Neuronal stem cell (in vitro differentiated cells): ENCODE data around the gene TTLL3.
A peak's percentile ranks its signal among the peaks of the same experiment; 100 is the strongest.

ENCODE experiments used
- DNase-seq: peaks from one replicate; pipeline ENCODE4 v3.0.0-alpha.2; 2013; ENCODE audit warnings: low spot score
- H2AFZ ChIP-seq: one replicate; pipeline ENCODE4 v1.6.1; 2013; ENCODE audit warnings: mild to moderate bottlenecking, low read length, inconsistent platforms
- H2AK5ac ChIP-seq: 2 replicates; pipeline ENCODE4 v1.6.1; 2013; ENCODE audit warnings: low read depth, mild to moderate bottlenecking, inconsistent platforms, low read length, moderate library complexity, mixed read lengths
- H2BK120ac ChIP-seq: 2 replicates; pipeline ENCODE4 v1.6.1; 2013; ENCODE audit warnings: low read depth, mild to moderate bottlenecking, inconsistent platforms, low read length, moderate library complexity, mixed read lengths
- H2BK12ac ChIP-seq: one replicate; pipeline ENCODE4 v1.6.1; 2013; ENCODE audit warnings: low read length, inconsistent platforms
- H2BK15ac ChIP-seq: 2 replicates; pipeline ENCODE4 v1.6.1; 2013; ENCODE audit warnings: mild to moderate bottlenecking, low read length, inconsistent platforms, mixed read lengths
- H2BK5ac ChIP-seq: one replicate; pipeline ENCODE4 v1.6.1; 2013; ENCODE audit warnings: inconsistent platforms, mild to moderate bottlenecking, low read length, moderate library complexity
- H3K14ac ChIP-seq: one replicate; pipeline ENCODE4 v1.6.1; 2013; ENCODE audit warnings: low read length, inconsistent platforms
- H3K18ac ChIP-seq: 2 replicates; pipeline ENCODE4 v1.6.1; 2013; ENCODE audit warnings: low read length, inconsistent platforms
- H3K23ac ChIP-seq: 2 replicates; pipeline ENCODE4 v1.6.1; 2013; ENCODE audit warnings: low read depth, mild to moderate bottlenecking, mixed read lengths, low read length, inconsistent platforms; ENCODE audit not compliant: poor library complexity
- H3K27ac ChIP-seq: replicated peaks from 3 replicates; pipeline ENCODE4 v1.5.1; 2013; ENCODE audit warnings: low read length, inconsistent platforms
- H3K27me3 ChIP-seq, 3 experiments: 2 replicates each; pipeline ENCODE4 v1.6.1; 2013; ENCODE audit warnings: low read length in 3 of 3, mild to moderate bottlenecking in 2 of 3, inconsistent platforms in 1 of 3, low read depth in 1 of 3, mixed read lengths in 1 of 3, moderate library complexity in 1 of 3; ENCODE audit not compliant: control insufficient read depth in 3 of 3, insufficient read depth in 3 of 3
- H3K36me3 ChIP-seq, 2 donors: replicated peaks in 1 of 2; 2 replicates each; pipeline ENCODE4 v1.6.1; 2013; ENCODE audit warnings: low read length in 2 of 2; ENCODE audit not compliant: control insufficient read depth in 2 of 2, insufficient read depth in 2 of 2
- H3K4ac ChIP-seq: 2 replicates; pipeline ENCODE4 v1.6.1; 2013; ENCODE audit warnings: inconsistent platforms, mild to moderate bottlenecking, low read length, moderate library complexity
- H3K4me1 ChIP-seq, 2 donors: 1 replicate in 1 of 2; 2 replicates in 1 of 2; pipeline ENCODE4 v1.6.1; 2013; ENCODE audit warnings: low read length in 2 of 2, low read depth in 1 of 2; ENCODE audit not compliant: control insufficient read depth in 2 of 2, insufficient read depth in 1 of 2
- H3K4me2 ChIP-seq: one replicate; pipeline ENCODE4 v1.6.1; 2013; ENCODE audit warnings: mild to moderate bottlenecking, low read length, inconsistent platforms; ENCODE audit not compliant: insufficient read depth, poor library complexity, severe bottlenecking
- H3K4me3 ChIP-seq, 2 donors: 2 replicates each; pipeline ENCODE4 v1.5.1; 2013; ENCODE audit warnings: low read length in 2 of 2, mild to moderate bottlenecking in 2 of 2, inconsistent platforms in 1 of 2, moderate library complexity in 1 of 2
- H3K79me1 ChIP-seq: one replicate; pipeline ENCODE4 v1.6.1; 2013; ENCODE audit warnings: low read depth, mild to moderate bottlenecking, inconsistent platforms, low read length, moderate library complexity
- H3K9ac ChIP-seq: one replicate; pipeline ENCODE4 v1.6.1; 2013; ENCODE audit warnings: mild to moderate bottlenecking, low read depth, low read length, inconsistent platforms; ENCODE audit not compliant: poor library complexity
- H3K9me3 ChIP-seq, 2 donors: replicated peaks in 1 of 2; 2 replicates each; pipeline versions ENCODE3 to v1.6.1; 2013; ENCODE audit warnings: low read length in 2 of 2, mild to moderate bottlenecking in 2 of 2, inconsistent platforms in 1 of 2, low read depth in 1 of 2, mixed read lengths in 1 of 2, moderate library complexity in 1 of 2; ENCODE audit not compliant: control insufficient read depth in 2 of 2, insufficient read depth in 1 of 2
- H4K8ac ChIP-seq: one replicate; pipeline ENCODE4 v1.6.1; 2013; ENCODE audit warnings: low read depth, mild to moderate bottlenecking, inconsistent platforms, low read length, moderate library complexity
- H4K91ac ChIP-seq: one replicate; pipeline ENCODE4 v1.6.1; 2013; ENCODE audit warnings: low read length, low read depth, mild to moderate bottlenecking, inconsistent platforms; ENCODE audit not compliant: poor library complexity
- WGBS, 2 donors: extraction: QIAGEN DNeasy Blood & Tissue Kit; methylation state at CpG; one replicate each; pipeline ENCODE4 v1.1.7; 2013; ENCODE audit warnings: missing lambda C conversion rate in 2 of 2, mixed read lengths in 1 of 2; ENCODE audit not compliant: insufficient read length in 2 of 2, insufficient replicate concordance in 1 of 2; ENCODE audit errors: extremely low coverage in 2 of 2; 5-methylcytosine and 5-hydroxymethylcytosine counted together

The TTLL3 gene

DNA sequence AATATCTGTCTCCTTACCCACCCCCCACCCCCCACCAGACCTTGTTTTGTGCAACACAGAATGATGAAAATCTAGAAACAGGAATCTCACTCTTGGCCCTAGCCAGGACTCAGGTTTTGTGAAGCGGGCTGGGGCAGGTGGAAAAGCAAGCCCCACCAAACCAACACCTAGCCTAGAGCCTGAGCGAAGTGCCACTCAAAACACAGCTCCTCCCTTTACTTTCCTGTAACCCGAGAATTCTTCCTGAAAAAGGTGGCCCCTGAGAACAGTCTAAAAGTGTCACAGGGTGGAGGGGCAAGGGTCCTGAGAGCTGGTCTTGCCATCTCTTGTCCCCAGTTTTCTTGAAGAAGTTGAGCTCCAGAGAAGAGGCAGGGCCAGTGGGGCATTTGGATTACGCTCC, 51.1 kb downstream of the TTLL3 start:
- Histone ChIP-seq H2BK15ac (no peak overlapping the region), H3K36me3 (no peaks in the 10 kb centered on the region), H3K4me3 (no peak overlapping the region), H2BK12ac (no peak overlapping the region), H3K4me2 (no peak overlapping the region), H3K4ac (no peak overlapping the region), H3K27ac (no peak overlapping the region), H4K91ac (no peak overlapping the region), H4K8ac (no peak overlapping the region), H3K4me1 (peaks cover 0 to 7% of the 10 kb centered on the region in 2 donors), H3K79me1 (no peaks in the 10 kb centered on the region), H3K18ac (no peak overlapping the region), H3K9ac (no peak overlapping the region), H3K23ac (no peak overlapping the region), H2BK5ac (no peak overlapping the region), H2BK120ac (no peak overlapping the region), H3K27me3 (peaks cover 0 to 15% (median 3%) of the 10 kb centered on the region in 3 experiments), H2AFZ (no peak overlapping the region), H3K9me3 (no peaks in the 10 kb centered on the region), H3K14ac (no peak overlapping the region), H2AK5ac (no peak overlapping the region)
- no peak for DNase-seq
- no CpG with 5 or more reads among the region's 4 CpGs for WGBS, 2 donors

DNA sequence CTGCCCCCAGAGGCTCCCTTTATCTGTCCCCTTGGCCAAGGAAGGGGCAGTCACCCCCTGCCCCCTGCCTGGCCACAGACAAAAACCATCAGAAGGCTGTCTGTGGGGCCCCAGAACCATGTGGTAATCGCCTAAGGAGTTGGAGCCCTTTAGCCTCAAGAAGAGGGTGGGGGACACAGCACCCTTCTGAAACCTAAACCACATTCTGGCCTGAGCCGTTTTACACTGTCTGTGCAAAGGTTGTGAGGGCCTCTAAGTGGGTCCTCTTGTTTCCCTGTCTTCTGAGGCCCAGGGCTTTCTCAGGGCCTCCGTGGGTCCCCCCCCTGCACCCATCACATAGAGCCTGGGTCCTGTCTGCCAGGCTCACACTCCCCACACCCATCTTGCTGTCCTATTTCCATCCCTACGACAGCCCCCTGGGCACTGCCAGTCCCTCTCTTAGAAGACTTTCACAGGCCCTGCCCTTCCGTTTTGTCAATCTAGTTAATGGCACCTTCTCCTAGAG, 51.6 kb downstream of the TTLL3 start:
- H3K4me1 ChIP-seq = peaks cover 0 to 7% of the 10 kb centered on the region in 2 donors
- peak overlapping the region; percentile 72 for H2BK120ac ChIP-seq
- no CpG with 5 or more reads among the region's 5 CpGs for WGBS, 2 donors
- H3K23ac ChIP-seq = no peak overlapping the region
- no peaks in the 10 kb centered on the region for H3K36me3 ChIP-seq
- H4K91ac ChIP-seq = no peak overlapping the region
- peak overlapping the region; percentile 64 for H2BK15ac ChIP-seq
- no peaks in the 10 kb centered on the region for H3K79me1 ChIP-seq
- H2AK5ac ChIP-seq = peak overlapping the region; percentile 70
- no peak overlapping the region for H3K14ac ChIP-seq
- H3K4me3 ChIP-seq = no peak overlapping the region
- peak overlapping the region; percentile 43 for H4K8ac ChIP-seq
- H2BK5ac ChIP-seq = peak overlapping the region; percentile 75
- H2AFZ ChIP-seq = no peak overlapping the region
- peak overlapping the region; percentile 35 for H3K18ac ChIP-seq
- no peak overlapping the region for H3K27ac ChIP-seq
- H3K27me3 ChIP-seq = peaks cover 0 to 12% (median 3%) of the 10 kb centered on the region in 3 experiments
- H3K9me3 ChIP-seq = no peaks in the 10 kb centered on the region
- no peak overlapping the region for H3K9ac ChIP-seq
- no peak overlapping the region for H2BK12ac ChIP-seq
- no peak for DNase-seq
- no peak overlapping the region for H3K4me2 ChIP-seq
- H3K4ac ChIP-seq = no peak overlapping the region

DNA sequence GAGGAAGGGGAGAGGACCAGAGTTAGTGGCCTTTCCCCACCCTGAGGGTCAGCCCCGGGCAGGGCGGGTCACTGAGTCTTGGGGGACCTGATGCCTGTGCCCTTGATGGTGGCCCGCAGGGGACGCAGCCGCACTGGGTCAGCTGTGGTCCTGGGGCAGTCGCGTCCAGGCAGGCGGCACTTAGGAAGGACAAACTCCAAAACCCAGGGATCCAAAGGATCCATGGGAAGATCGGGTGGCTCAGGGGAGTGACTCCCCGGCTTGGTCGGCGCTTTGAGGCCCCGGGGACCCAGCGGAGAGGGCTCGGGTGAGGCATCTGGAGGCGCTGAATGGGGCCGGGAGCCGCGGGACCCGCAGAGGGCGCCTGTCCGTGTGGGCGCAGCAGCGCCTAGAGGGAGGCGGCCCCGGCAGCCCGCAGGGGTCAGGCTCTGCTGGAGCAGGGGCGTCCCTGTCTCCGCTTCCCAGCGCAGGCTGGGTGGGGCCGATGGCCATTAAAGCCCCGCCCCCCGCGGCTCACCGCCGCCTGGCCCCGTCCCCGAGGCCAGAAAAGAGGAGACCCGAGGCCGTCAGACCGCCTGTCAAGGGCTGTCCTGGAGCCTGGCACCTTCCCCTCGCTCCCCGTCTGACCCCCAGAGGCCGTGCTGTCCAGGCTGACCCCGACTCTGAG, 52.5 kb downstream of the TTLL3 start:
- peak overlapping the region; percentile 22 for H2BK12ac ChIP-seq
- H3K36me3 ChIP-seq = no peaks in the 10 kb centered on the region
- peak overlapping the region in 1 of 2 donors; percentile 57 for H3K4me3 ChIP-seq
- peak overlapping the region; percentile 72 for H2BK120ac ChIP-seq
- peaks cover 0 to 7% of the 10 kb centered on the region in 2 donors for H3K4me1 ChIP-seq
- H2AFZ ChIP-seq = peak overlapping the region; percentile 67
- no peak overlapping the region for H4K91ac ChIP-seq
- H2BK15ac ChIP-seq = peak overlapping the region; percentile 85
- peak overlapping the region; percentile 88 for H2AK5ac ChIP-seq
- H3K18ac ChIP-seq = peak overlapping the region; percentile 97
- H3K9me3 ChIP-seq = no peaks in the 10 kb centered on the region
- H3K4me2 ChIP-seq = peak overlapping the region; percentile 60
- H3K9ac ChIP-seq = no peak overlapping the region
- H3K27ac ChIP-seq = no peak overlapping the region
- H2BK5ac ChIP-seq = peak overlapping the region; percentile 75
- H3K79me1 ChIP-seq = no peaks in the 10 kb centered on the region
- peak overlapping the region; percentile 17 for H3K14ac ChIP-seq
- peak; percentile 40 for DNase-seq
- peaks cover 0 to 12% (median 8%) of the 10 kb centered on the region in 3 experiments for H3K27me3 ChIP-seq
- WGBS, 2 donors = no CpG with 5 or more reads among the region's 45 CpGs
- peak overlapping the region; percentile 76 for H3K4ac ChIP-seq
- no peak overlapping the region for H4K8ac ChIP-seq
- peak overlapping the region; percentile 95 for H3K23ac ChIP-seq

DNA sequence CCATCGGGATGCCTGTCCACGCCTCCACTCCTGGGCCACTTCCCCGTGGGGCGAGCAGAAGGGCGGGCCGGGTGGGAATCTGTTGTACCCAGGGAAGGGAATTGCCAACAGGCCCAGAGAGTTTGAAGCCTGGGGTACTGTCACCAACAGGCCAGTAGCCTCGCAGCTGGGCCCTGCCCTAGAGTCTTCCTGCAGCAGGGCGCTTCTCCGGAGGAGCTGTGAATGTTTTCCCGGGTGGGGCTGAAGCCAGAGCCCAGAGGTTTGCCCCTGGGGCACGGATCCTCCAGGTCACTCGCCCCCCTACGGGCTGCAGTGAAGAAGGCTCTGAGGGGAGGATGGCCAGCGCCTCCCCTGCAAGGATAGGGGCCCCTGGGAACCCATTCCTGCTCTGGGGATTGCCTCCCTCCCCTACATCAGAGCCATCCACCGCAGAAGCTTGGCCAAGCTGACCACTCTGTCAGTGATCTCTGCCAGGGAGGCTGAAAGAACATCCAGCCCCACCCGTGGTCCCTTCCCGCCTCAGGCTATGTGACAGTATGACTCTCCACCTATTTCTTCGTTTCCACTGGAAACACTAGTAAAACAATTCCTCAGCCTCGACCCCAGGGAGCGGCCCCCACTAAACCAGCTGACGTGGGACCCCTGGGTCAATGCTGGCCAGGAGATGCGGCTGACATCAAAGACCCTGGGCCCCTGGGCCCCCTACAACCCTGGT, 53.2 kb downstream of the TTLL3 start:
- Histone ChIP-seq H3K27me3 (peaks cover 0 to 12% (median 8%) of the 10 kb centered on the region in 3 experiments), H3K9ac (no peak overlapping the region), H2BK5ac (no peak overlapping the region), H3K14ac (no peak overlapping the region), H3K4me1 (peaks cover 0 to 7% of the 10 kb centered on the region in 2 donors), H4K8ac (no peak overlapping the region), H2AFZ (peak overlapping the region; percentile 67), H2AK5ac (peak overlapping the region; percentile 88), H3K23ac (no peak overlapping the region), H3K4ac (no peak overlapping the region), H2BK15ac (peak overlapping the region; percentile 85), H4K91ac (no peak overlapping the region), H3K18ac (peak overlapping the region; percentile 87), H3K36me3 (no peaks in the 10 kb centered on the region), H3K9me3 (no peaks in the 10 kb centered on the region), H2BK12ac (no peak overlapping the region), H3K27ac (no peak overlapping the region), H3K79me1 (no peaks in the 10 kb centered on the region), H3K4me2 (peak overlapping the region; percentile 60), H2BK120ac (no peak overlapping the region), H3K4me3 (peak overlapping the region in 1 of 2 donors; percentile 57)
- no CpG with 5 or more reads among the region's 22 CpGs for WGBS, 2 donors
- DNase-seq = no peak
